ENCODE measurements around the gene DUSP2. TPM values are rescaled to one million over a fixed set of nuclear protein-coding genes. Genes with fewer than 3 reads are reported as not detected.

Gene DUSP2
- total RNA-seq, 6 experiments from 2014 or later = 10.1 to 17.9 (median 11.5) TPM

GRCh38 chr2:96151595-96152303 is 6.5 kb upstream of the DUSP2 start:
- no peak overlapping the region for H3K27ac Mint-ChIP-seq
- H3K36me3 Mint-ChIP-seq (ENCODE audit: low read depth) = no peaks in the 10 kb centered on the region
- no peak overlapping the region for H3K4me3 Mint-ChIP-seq
- H3K27me3 Mint-ChIP-seq (ENCODE audit: insufficient read depth) = peaks cover 2% of the 10 kb centered on the region
- DNase-seq = no peak
- no peaks in the 10 kb centered on the region for H3K9me3 Mint-ChIP-seq
- no peak for TF ChIP-seq CTCF (IDR thresholded peaks at IDR 0.05)
- H3K4me1 Mint-ChIP-seq (ENCODE audit: low read depth) = peaks cover 27% of the 10 kb centered on the region

- H3K36me3 Mint-ChIP-seq (ENCODE audit: low read depth) = no peaks in the 10 kb centered on the region
- H3K27me3 Mint-ChIP-seq (ENCODE audit: insufficient read depth) = peaks cover 1% of the 10 kb centered on the region
- H3K4me3 Mint-ChIP-seq = no peak overlapping the region
- no peaks in the 10 kb centered on the region for H3K9me3 Mint-ChIP-seq
- peaks cover 33% of the 10 kb centered on the region for H3K4me1 Mint-ChIP-seq (ENCODE audit: low read depth)
- DNase-seq = no peak
- no peak overlapping the region for H3K27ac Mint-ChIP-seq
- no peak for TF ChIP-seq CTCF (IDR thresholded peaks at IDR 0.05)
Measured at GRCh38 chr2:96150791-96151594, 5.8 kb upstream of the DUSP2 start.

- H3K27me3 Mint-ChIP-seq (ENCODE audit: insufficient read depth) = peaks cover 1% of the 10 kb centered on the region
- DNase-seq = no peak
- peaks cover 38% of the 10 kb centered on the region for H3K4me1 Mint-ChIP-seq (ENCODE audit: low read depth)
- H3K4me3 Mint-ChIP-seq = no peak overlapping the region
- H3K9me3 Mint-ChIP-seq = no peaks in the 10 kb centered on the region
- H3K27ac Mint-ChIP-seq = no peak overlapping the region
- no peaks in the 10 kb centered on the region for H3K36me3 Mint-ChIP-seq (ENCODE audit: low read depth)
- TF ChIP-seq CTCF (IDR thresholded peaks at IDR 0.05) = no peak
Measured at GRCh38 chr2:96150007-96150640, 4.9 kb upstream of the DUSP2 start.

- Mint-ChIP-seq H3K4me3 (peak overlapping the region; percentile 67), H3K4me1 (ENCODE audit: low read depth) (peaks cover 47% of the 10 kb centered on the region), H3K9me3 (no peaks in the 10 kb centered on the region), H3K36me3 (ENCODE audit: low read depth) (peaks cover 7% of the 10 kb centered on the region; the same call in 1 of the 2 replicates), H3K27me3 (ENCODE audit: insufficient read depth) (no peaks in the 10 kb centered on the region; the same call in none of the 2 replicates), H3K27ac (peak overlapping the region; percentile 79)
- peak; percentile 90 for DNase-seq
- TF ChIP-seq CTCF (IDR thresholded peaks at IDR 0.05) = no peak
Measured at GRCh38 chr2:96148410-96149217, 3.4 kb upstream of the DUSP2 start.
